Activated T-cell treated with anti-CD3 and anti-CD28 coated beads, Interleukin-2, amount 50 U/mL, for 4 hours (primary cell): ENCODE results near the gene ABHD17A. TPM values are rescaled to one million over a fixed set of nuclear protein-coding genes. Genes with fewer than 3 reads are reported as not detected.

Source experiments
- ATAC-seq, 2 donors: fragments of 200-7000 bp; cut with Tn5 transposase; one replicate each; pipeline ENCODE4 v1.10.0; 2021
- DNase-seq: peaks from one replicate; pipeline ENCODE4 v3.0.0-alpha.2; 2020
- H3K27me3 Mint-ChIP-seq: one replicate; pipeline ENCODE4 v1.8.0; 2021; ENCODE audit warnings: low read depth, mixed read lengths
- H3K36me3 Mint-ChIP-seq: one replicate; pipeline ENCODE4 v1.8.0; 2022; ENCODE audit warnings: mixed read lengths; ENCODE audit not compliant: insufficient read depth
- H3K4me1 Mint-ChIP-seq: one replicate; pipeline ENCODE4 v1.8.0; 2021; ENCODE audit warnings: low read depth, mixed read lengths
- H3K4me3 Mint-ChIP-seq: one replicate; pipeline ENCODE4 v1.8.0; 2021; ENCODE audit warnings: mild to moderate bottlenecking, moderate library complexity, mixed read lengths
- H3K9me3 Mint-ChIP-seq: one replicate; pipeline ENCODE4 v1.8.0; 2021; ENCODE audit warnings: mixed read lengths
- total RNA-seq, 3 donors: library from RNA; stranded (reverse); gene quantifications; one replicate each; pipeline ENCODE4 v1.2.1, GENCODE V29; 2021

ABHD17A gene
- total RNA-seq, 3 donors from 2014 or later: 109 to 135 (median 117) TPM

DNA sequence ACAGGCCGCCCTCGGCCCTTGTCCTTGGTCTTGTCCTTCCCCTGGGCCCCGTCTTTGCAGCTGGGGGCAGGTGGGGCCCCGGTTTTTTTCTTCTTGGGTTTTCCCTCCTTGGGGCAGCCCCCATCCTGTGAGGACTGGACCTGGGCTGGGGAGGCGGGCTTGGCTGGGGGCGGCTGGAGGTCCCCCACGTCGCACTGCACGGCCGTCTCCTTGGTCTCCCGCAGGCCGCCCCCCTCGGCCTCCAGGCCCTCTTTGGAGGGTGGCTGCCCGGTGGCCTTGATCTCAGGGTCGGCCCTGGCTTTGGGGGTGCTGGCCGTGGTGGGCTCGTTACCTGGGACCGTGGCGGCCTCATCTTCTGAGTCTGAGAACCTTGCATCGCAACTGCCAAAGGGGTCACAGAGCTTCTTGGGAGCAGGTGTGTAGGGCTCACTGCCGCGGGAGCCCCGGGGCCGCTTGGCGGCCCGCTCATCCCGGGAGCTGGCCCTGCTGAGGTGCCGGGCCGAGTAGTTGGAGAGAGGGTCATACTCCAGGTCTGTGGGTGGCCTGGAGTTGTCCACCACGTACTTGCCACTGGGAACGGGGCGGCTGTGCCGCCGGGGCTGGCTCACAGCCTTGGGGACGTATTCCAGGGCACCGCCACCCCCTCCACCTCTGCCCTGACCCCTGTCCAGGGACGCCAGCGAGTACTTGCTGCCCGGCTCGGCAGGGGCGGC, 57.6 kb downstream of the ABHD17A start:
- Mint-ChIP-seq H3K9me3 (no peaks in the 10 kb centered on the region), H3K27me3 (no peaks in the 10 kb centered on the region), H3K4me1 (peaks cover 4% of the 10 kb centered on the region), H3K4me3 (no peak overlapping the region), H3K36me3 (peaks cover 9% of the 10 kb centered on the region)
- ATAC-seq (no peak), DNase-seq (no peak)

Other genes starting within 250 kb of the ABHD17A start
- 100 to 1,000 TPM; 144 to 184 (median 153) TPM for gene TCF3, start 232.9 kb downstream of the ABHD17A start, total RNA-seq
- gene ONECUT3, start 132.0 kb downstream of the ABHD17A start, total RNA-seq: not detected
- under 1 TPM; 0.37 to 0.66 (median 0.43) TPM for gene ATP8B3, start 73.2 kb downstream of the ABHD17A start, total RNA-seq
- gene REXO1, start 37.0 kb downstream of the ABHD17A start, total RNA-seq: 10 to 100 TPM; 91.5 to 95.0 (median 94.4) TPM
- gene KLF16, start 21.9 kb downstream of the ABHD17A start, total RNA-seq: 10 to 100 TPM; 64.0 to 71.0 (median 69.1) TPM
- gene ADAT3, start 19.9 kb upstream of the ABHD17A start, total RNA-seq: 1 to 10 TPM; 7.3 to 7.8 (median 7.7) TPM
- 10 to 100 TPM; 37.2 to 40.3 (median 39.4) TPM for gene SCAMP4, start 19.9 kb upstream of the ABHD17A start, total RNA-seq
- gene CSNK1G2, start 55.7 kb upstream of the ABHD17A start, total RNA-seq: 10 to 100 TPM; 52.7 to 60.6 (median 59.0) TPM
- gene BTBD2, start 130.2 kb upstream of the ABHD17A start, total RNA-seq: 10 to 100 TPM; 12.6 to 17.2 (median 14.4) TPM
- gene MKNK2, start 165.7 kb upstream of the ABHD17A start, total RNA-seq: 100 to 1,000 TPM; 122 to 130 (median 128) TPM
- 100 to 1,000 TPM; 128 to 137 (median 137) TPM for gene MOB3A, start 210.8 kb upstream of the ABHD17A start, total RNA-seq
- 1 to 10 TPM; 3.4 to 4.6 (median 4.2) TPM for gene IZUMO4, start 211.4 kb upstream of the ABHD17A start, total RNA-seq